Transverse colon (tissue), 4 donors: ENCODE results near the gene NPC1L1.

Experiments used
- CTCF ChIP-seq, 5 experiments: fragments of 200-600 bp in 3 of 5; fragments of 450-650 bp in 2 of 5; sonication (generic) in 3 of 5; IDR thresholded peaks; 1 replicate in 2 of 5; 2 replicates in 3 of 5; pipeline ENCODE4 v1.5.1; 2016 to 2017; ENCODE audit warnings: antibody characterized with exemption in 5 of 5, inconsistent platforms in 3 of 5, mild to moderate bottlenecking in 2 of 5, moderate library complexity in 1 of 5
- EP300 ChIP-seq: sonication (generic); formaldehyde crosslinking; IDR thresholded peaks from one replicate; pipeline ENCODE4 v1.6.1; 2017; ENCODE audit warnings: antibody characterized with exemption, low read depth
- POLR2A ChIP-seq: fragments of 450-650 bp; IDR thresholded peaks from one replicate; pipeline ENCODE4 v1.6.1; 2016; ENCODE audit warnings: antibody characterized with exemption, mild to moderate bottlenecking, moderate library complexity
- POLR2AphosphoS5 ChIP-seq, 3 donors: sonication (generic); formaldehyde crosslinking; IDR thresholded peaks; one replicate each; pipeline ENCODE4 v1.6.1; 2016; ENCODE audit warnings: antibody characterized with exemption in 3 of 3

- TF ChIP-seq CTCF (IDR thresholded peaks at IDR 0.05) (no peak), EP300 (no peak), POLR2A (no peak), POLR2AphosphoS5 (IDR thresholded peaks at IDR 0.05) (no peak)
Observed at GRCh38 chr7:44505595-44505994, 35.5 kb downstream of the NPC1L1 start.
